ENCODE measurements around the gene SERTAD3. TPM values are rescaled to one million over a fixed set of nuclear protein-coding genes. Genes with fewer than 3 reads are reported as not detected.

SERTAD3 gene
- 10.4 and 13.2 TPM in 2 replicates for total RNA-seq

GRCh38 chr19:40444000-40444824 lies at the start of gene SERTAD3:
Gene SERTAD3 (minus strand): TSS chr19:40444335. CDS start chr19:40442080, 2,255 bp downstream.

GRCh38 chr19:40466985-40467734 lies 23.0 kb upstream of the SERTAD3 start, which contains the start of gene SPTBN4:
Gene SPTBN4 (plus strand): TSS chr19:40467001. CDS start chr19:40472622, 5,621 bp downstream.

GRCh38 chr19:40465557-40466218 lies 21.6 kb upstream of the SERTAD3 start, which contains the start of gene BLVRB:
Gene BLVRB (minus strand): TSS chr19:40465745. CDS start chr19:40465688, 57 bp downstream.

GRCh38 chr19:40425450-40426287 lies 18.5 kb downstream of the SERTAD3 start, which contains the start of gene SERTAD1:
Gene SERTAD1 (minus strand): TSS chr19:40425992. CDS start chr19:40423546, 2,446 bp downstream.

GRCh38 chr19:40413291-40413845 lies 30.8 kb downstream of the SERTAD3 start, which contains the start of gene PRX:
Gene PRX (minus strand): TSS chr19:40413378. CDS start chr19:40407932, 5,446 bp downstream.

Small RNA genes within 50 kb of the gene (small RNA-seq; reads per million reads assigned to genes)
- gene RF00017, result not detected

Other genes starting within 250 kb of the SERTAD3 start
- not detected in 2 replicates for gene TTC9B, start 226.0 kb downstream of the SERTAD3 start, total RNA-seq
- gene CCNP, start 217.6 kb downstream of the SERTAD3 start, total RNA-seq, result not detected in 2 replicates
- 39.2 and 49.1 TPM in 2 replicates for gene AKT2, start 159.0 kb downstream of the SERTAD3 start, total RNA-seq
- 7.3 and 11.1 TPM in 2 replicates for gene C19orf47, start 95.9 kb downstream of the SERTAD3 start, total RNA-seq
- gene PLD3, start 95.6 kb downstream of the SERTAD3 start, total RNA-seq, result 103 and 122 TPM in 2 replicates
- gene HIPK4, start 54.2 kb downstream of the SERTAD3 start, total RNA-seq, result not detected in 2 replicates
- gene PRX, start 31.0 kb downstream of the SERTAD3 start, total RNA-seq, result 1.1 and 1.2 TPM in 2 replicates
- gene SERTAD1, start 18.3 kb downstream of the SERTAD3 start, total RNA-seq, result 8.8 and 13.4 TPM in 2 replicates
- gene BLVRB, start 21.4 kb upstream of the SERTAD3 start, total RNA-seq, result 36.6 and 37.5 TPM in 2 replicates
- gene SPTBN4, start 22.7 kb upstream of the SERTAD3 start, total RNA-seq, result 0.07 TPM in 1 of 2 replicates, not detected in the other
- 20.7 and 31.9 TPM in 2 replicates for gene SHKBP1, start 132.5 kb upstream of the SERTAD3 start, total RNA-seq
- gene LTBP4, start 157.0 kb upstream of the SERTAD3 start, total RNA-seq, result 11.6 and 13.3 TPM in 2 replicates
- gene NUMBL, start 246.3 kb upstream of the SERTAD3 start, total RNA-seq, result 28.9 and 32.9 TPM in 2 replicates